HCT116 (cell line): ENCODE results near the gene FCER2. TPM values are rescaled to one million over a fixed set of nuclear protein-coding genes. Genes with fewer than 3 reads are reported as not detected.

Source experiments
- ATAC-seq: fragments of 200-7000 bp; cut with Tn5 transposase; 2 replicates; pipeline ENCODE4 v1.9.1; 2020; ENCODE audit warnings: mild to moderate bottlenecking, moderate library complexity
- BruUV-seq: library from RNA; stranded (reverse); fragments of 400-500 nt; replicated peaks from 2 replicates; lab custom pipeline; 2021; lab: Mats Ljungman, UMichigan
- CTCF ChIA-PET: fragments of 300-600 bp; sonication (Branson Sonifier 250); formaldehyde crosslinking; loops from one replicate; lab custom pipeline; 2021; ENCODE audit warnings: antibody characterized with exemption; lab: Charles Lee
- POLR2A ChIA-PET: fragments of 300-600, 350-600 bp; sonication (Branson Sonifier 250); formaldehyde crosslinking; loops from one replicate; lab custom pipeline; 2021; ENCODE audit warnings: antibody characterized with exemption; lab: Charles Lee
- RAD21 ChIA-PET, 2 experiments: fragments of 300-600 bp; sonication (Branson Sonifier 250); formaldehyde crosslinking; loops; one replicate each; lab custom pipeline; 2023; ENCODE audit warnings: low total read pairs in 2 of 2; ENCODE audit not compliant: uncharacterized antibody in 2 of 2, unreplicated experiment in 2 of 2, low non-redundant PET in 1 of 2; lab: Charles Lee
- DNase-seq: peaks from one replicate; pipeline ENCODE4 v3.0.0-alpha.2; 2010; ENCODE audit warnings: low read depth, low spot score
- H2AFZ ChIP-seq: fragments of 200-600 bp; shearing (Covaris generic), sonication (generic); 2 replicates; pipeline ENCODE4 v1.6.1; 2017; ENCODE audit warnings: low read depth, mixed run types, mixed read lengths, antibody characterized with exemption, low read length; ENCODE audit not compliant: poor library complexity, severe bottlenecking
- H3K27ac ChIP-seq: 2 replicates; pipeline ENCODE4 v1.5.1; 2012; ENCODE audit warnings: low read depth, low read length
- H3K27me3 ChIP-seq: fragments of 200-600 bp; sonication (generic); 2 replicates; pipeline ENCODE4 v1.6.1; 2016; ENCODE audit warnings: mixed run types, low read length, mixed read lengths; ENCODE audit not compliant: insufficient read depth
- H3K36me3 ChIP-seq, 2 experiments: fragments of 200-500 bp in 1 of 2; fragments of 200-600 bp in 1 of 2; sonication (Bioruptor generic) in 1 of 2; sonication (generic) in 1 of 2; 2 replicates each; pipeline versions ENCODE4 v1.5.1 to v1.6.1; 2014 to 2016; ENCODE audit warnings: low read length in 2 of 2, inconsistent platforms in 1 of 2, mixed read lengths in 1 of 2, mixed run types in 1 of 2; ENCODE audit not compliant: insufficient read depth in 2 of 2, control insufficient read depth in 1 of 2
- H3K4me1 ChIP-seq, 2 experiments: fragments of 200-600 bp in 1 of 2; sonication (generic) in 1 of 2; 2 replicates each; pipeline versions ENCODE4 v1.5.1 to v1.6.1; 2012 to 2017; ENCODE audit warnings: low read length in 2 of 2, inconsistent platforms in 1 of 2, mild to moderate bottlenecking in 1 of 2, mixed read lengths in 1 of 2, mixed run types in 1 of 2, moderate library complexity in 1 of 2; ENCODE audit not compliant: insufficient read depth in 2 of 2, control insufficient read depth in 1 of 2
- H3K4me2 ChIP-seq: fragments of 200-600 bp; sonication (generic); 2 replicates; pipeline ENCODE4 v1.6.1; 2017; ENCODE audit warnings: mixed run types, low read length, mixed read lengths
- H3K4me3 ChIP-seq, 2 experiments: fragments of 200-600 bp in 1 of 2; sonication (generic) in 1 of 2; replicated peaks in 1 of 2; 2 replicates each; pipeline ENCODE4 v1.5.1; 2011 to 2016; ENCODE audit warnings: low read length in 2 of 2, control low read depth in 1 of 2, low read depth in 1 of 2, mild to moderate bottlenecking in 1 of 2, mixed read lengths in 1 of 2, mixed run types in 1 of 2
- H3K79me2 ChIP-seq: fragments of 200-600 bp; sonication (generic); 2 replicates; pipeline ENCODE4 v1.6.1; 2017; ENCODE audit warnings: mild to moderate bottlenecking, mixed run types, low read length, moderate library complexity, mixed read lengths; ENCODE audit not compliant: insufficient read depth
- H3K9ac ChIP-seq: fragments of 200-600 bp; sonication (generic); 2 replicates; pipeline ENCODE4 v1.6.1; 2016; ENCODE audit warnings: low read length, mixed read lengths
- H3K9me2 ChIP-seq: fragments of 200-600 bp; sonication (generic), shearing (Covaris generic); 2 replicates; pipeline ENCODE4 v1.6.1; 2017; ENCODE audit warnings: mixed run types, mild to moderate bottlenecking, moderate library complexity; ENCODE audit not compliant: insufficient read depth
- H3K9me3 ChIP-seq, 2 experiments: fragments of 200-500 bp in 1 of 2; fragments of 200-600 bp in 1 of 2; sonication (Bioruptor generic) in 1 of 2; sonication (generic) in 1 of 2; 2 replicates each; pipeline ENCODE4 v1.6.1; 2014 to 2017; ENCODE audit warnings: low read length in 2 of 2, mixed read lengths in 2 of 2, inconsistent platforms in 1 of 2, low read depth in 1 of 2, mild to moderate bottlenecking in 1 of 2, mixed run types in 1 of 2, moderate library complexity in 1 of 2; ENCODE audit not compliant: control insufficient read depth in 1 of 2, insufficient read depth in 1 of 2
- H4K20me1 ChIP-seq: fragments of 200-600 bp; sonication (generic), shearing (Covaris generic); 2 replicates; pipeline ENCODE4 v1.6.1; 2017; ENCODE audit warnings: mixed run types, mild to moderate bottlenecking, moderate library complexity; ENCODE audit not compliant: insufficient read depth
- EZH2phosphoT487 ChIP-seq: fragments of 200-600 bp; IDR thresholded peaks from 2 replicates; pipeline ENCODE4 v1.6.1; 2018; ENCODE audit warnings: antibody characterized with exemption, borderline replicate concordance
- FOSL1 ChIP-seq: IDR thresholded peaks from 2 replicates; pipeline ENCODE4 v1.6.1; 2012; ENCODE audit warnings: low read depth
- POLR2A ChIP-seq: IDR thresholded peaks from 2 replicates; pipeline ENCODE4 v1.7.0; 2011; ENCODE audit warnings: borderline replicate concordance; ENCODE audit not compliant: insufficient read depth, insufficient read length; ENCODE audit errors: extremely low read depth
- POLR2AphosphoS5 ChIP-seq: IDR thresholded peaks from 2 replicates; pipeline ENCODE4 v1.6.1; 2011; ENCODE audit warnings: mild to moderate bottlenecking, low read depth, low read length, moderate library complexity
- SP1 ChIP-seq: IDR thresholded peaks from 2 replicates; pipeline ENCODE4 v1.6.1; 2012; ENCODE audit warnings: low read depth
- TCF7L2 ChIP-seq: IDR thresholded peaks from 2 replicates; pipeline ENCODE4 v1.7.0; 2011; ENCODE audit warnings: borderline replicate concordance, inconsistent platforms; ENCODE audit not compliant: insufficient read depth, insufficient read length; ENCODE audit errors: extremely low read depth
- YY1 ChIP-seq: IDR thresholded peaks from 2 replicates; pipeline ENCODE4 v1.6.1; 2011; ENCODE audit warnings: low read length, low read depth, moderate library complexity, mild to moderate bottlenecking; ENCODE audit not compliant: insufficient replicate concordance; ENCODE audit errors: extremely low read depth
- ZFX ChIP-seq: fragments of 450-650 bp; IDR thresholded peaks from 2 replicates; pipeline ENCODE4 v1.6.1; 2017
- ZNF274 ChIP-seq: fragments of 200-500 bp; sonication (Bioruptor generic); IDR thresholded peaks from 2 replicates; pipeline ENCODE4 v1.6.1; 2014; ENCODE audit warnings: mild to moderate bottlenecking, low read depth, low read length, inconsistent platforms
- intact Hi-C: fragments of 100-400 bp; cut with micrococcal nuclease; formaldehyde crosslinking; loops from 2 replicates; pipeline ENCODE4 v1.10.0; 2022
- total RNA-seq: library from RNA; stranded (reverse); gene quantifications from one replicate; pipeline ENCODE4 v1.2.1, GENCODE V29; 2021; ENCODE audit not compliant: unreplicated experiment
- TF ChIP-seq, protein P1 (sequence below): IDR thresholded peaks from 2 replicates; pipeline ENCODE4 v1.6.1; 2011; ENCODE audit warnings: mild to moderate bottlenecking, low read length, moderate library complexity; ENCODE audit not compliant: insufficient replicate concordance; ENCODE audit errors: extremely low read depth
- TF ChIP-seq, protein P2 (sequence below), 3 experiments: fragments of 200-600 bp in 1 of 3; sonication (generic) in 1 of 3; IDR thresholded peaks in 2 of 3; conservative IDR thresholded peaks in 1 of 3; 2 replicates each; pipeline ENCODE4 v1.5.1; 2012 to 2017; ENCODE audit warnings: low read depth in 2 of 3, low read length in 2 of 3, antibody characterized with exemption in 1 of 3, borderline replicate concordance in 1 of 3, control low read depth in 1 of 3, mild to moderate bottlenecking in 1 of 3, mixed read lengths in 1 of 3, mixed run types in 1 of 3, moderate library complexity in 1 of 3; ENCODE audit not compliant: insufficient read depth in 1 of 3
- TF ChIP-seq, protein P3 (sequence below): IDR thresholded peaks from 2 replicates; pipeline ENCODE4 v1.6.1; 2012

The FCER2 gene
- total RNA-seq, 1 experiment from 2014 or later = 0.20 TPM

DNA sequence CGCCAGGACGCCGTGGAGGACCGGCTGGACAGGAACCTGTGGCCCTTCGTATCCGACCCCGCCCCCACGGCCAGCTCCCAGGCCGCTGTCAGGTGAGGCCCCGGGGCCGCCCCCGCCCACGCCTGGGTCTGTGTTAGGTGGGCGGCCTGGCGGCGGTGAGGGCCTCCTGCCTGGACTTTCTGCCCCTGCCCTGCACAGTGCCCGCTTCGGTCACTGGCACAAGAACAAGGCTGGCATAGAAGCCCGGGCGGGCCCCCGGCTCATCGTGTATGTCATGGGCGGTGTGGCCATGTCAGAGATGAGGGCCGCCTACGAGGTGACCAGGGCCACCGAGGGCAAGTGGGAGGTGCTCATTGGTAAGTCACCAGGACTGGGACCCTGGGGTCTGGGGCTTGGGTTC, 54.8 kb downstream of the FCER2 start:
- H3K9me2 ChIP-seq = no peaks in the 10 kb centered on the region
- intact Hi-C loops = no loop called here
- no peak overlapping the region for H3K9ac ChIP-seq
- H3K9me3 ChIP-seq = no peaks in the 10 kb centered on the region
- ATAC-seq = no peak
- no peak for DNase-seq
- no peaks in the 10 kb centered on the region for H3K79me2 ChIP-seq
- ChIA-PET CTCF (no interaction called here), POLR2A (no interaction called here), RAD21 (no interaction called here)
- no TSS peak for BruUV-seq
- H3K4me1 ChIP-seq = peaks cover 0 to 18% of the 10 kb centered on the region in 2 experiments; a peak in 3 of 4 replicates
- H3K36me3 ChIP-seq = peaks cover 0 to 11% of the 10 kb centered on the region in 2 experiments; a peak in 1 of 4 replicates
- H4K20me1 ChIP-seq = no peaks in the 10 kb centered on the region
- TF ChIP-seq TCF7L2 (no peak), YY1 (no peak), ZNF274 (no peak), EZH2phosphoT487 (no peak), ZFX (no peak), POLR2AphosphoS5 (no peak), FOSL1 (no peak), POLR2A (no peak), SP1 (no peak)
- TF ChIP-seq, protein P1, sequence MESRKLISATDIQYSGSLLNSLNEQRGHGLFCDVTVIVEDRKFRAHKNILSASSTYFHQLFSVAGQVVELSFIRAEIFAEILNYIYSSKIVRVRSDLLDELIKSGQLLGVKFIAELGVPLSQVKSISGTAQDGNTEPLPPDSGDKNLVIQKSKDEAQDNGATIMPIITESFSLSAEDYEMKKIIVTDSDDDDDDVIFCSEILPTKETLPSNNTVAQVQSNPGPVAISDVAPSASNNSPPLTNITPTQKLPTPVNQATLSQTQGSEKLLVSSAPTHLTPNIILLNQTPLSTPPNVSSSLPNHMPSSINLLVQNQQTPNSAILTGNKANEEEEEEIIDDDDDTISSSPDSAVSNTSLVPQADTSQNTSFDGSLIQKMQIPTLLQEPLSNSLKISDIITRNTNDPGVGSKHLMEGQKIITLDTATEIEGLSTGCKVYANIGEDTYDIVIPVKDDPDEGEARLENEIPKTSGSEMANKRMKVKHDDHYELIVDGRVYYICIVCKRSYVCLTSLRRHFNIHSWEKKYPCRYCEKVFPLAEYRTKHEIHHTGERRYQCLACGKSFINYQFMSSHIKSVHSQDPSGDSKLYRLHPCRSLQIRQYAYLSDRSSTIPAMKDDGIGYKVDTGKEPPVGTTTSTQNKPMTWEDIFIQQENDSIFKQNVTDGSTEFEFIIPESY = no peak
- TF ChIP-seq, protein P2, sequence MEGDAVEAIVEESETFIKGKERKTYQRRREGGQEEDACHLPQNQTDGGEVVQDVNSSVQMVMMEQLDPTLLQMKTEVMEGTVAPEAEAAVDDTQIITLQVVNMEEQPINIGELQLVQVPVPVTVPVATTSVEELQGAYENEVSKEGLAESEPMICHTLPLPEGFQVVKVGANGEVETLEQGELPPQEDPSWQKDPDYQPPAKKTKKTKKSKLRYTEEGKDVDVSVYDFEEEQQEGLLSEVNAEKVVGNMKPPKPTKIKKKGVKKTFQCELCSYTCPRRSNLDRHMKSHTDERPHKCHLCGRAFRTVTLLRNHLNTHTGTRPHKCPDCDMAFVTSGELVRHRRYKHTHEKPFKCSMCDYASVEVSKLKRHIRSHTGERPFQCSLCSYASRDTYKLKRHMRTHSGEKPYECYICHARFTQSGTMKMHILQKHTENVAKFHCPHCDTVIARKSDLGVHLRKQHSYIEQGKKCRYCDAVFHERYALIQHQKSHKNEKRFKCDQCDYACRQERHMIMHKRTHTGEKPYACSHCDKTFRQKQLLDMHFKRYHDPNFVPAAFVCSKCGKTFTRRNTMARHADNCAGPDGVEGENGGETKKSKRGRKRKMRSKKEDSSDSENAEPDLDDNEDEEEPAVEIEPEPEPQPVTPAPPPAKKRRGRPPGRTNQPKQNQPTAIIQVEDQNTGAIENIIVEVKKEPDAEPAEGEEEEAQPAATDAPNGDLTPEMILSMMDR (IDR thresholded peaks at IDR 0.05 in 2 of 3, conservative IDR thresholded peaks at IDR 0.05 in 1 of 3; ENCODE audit: borderline replicate concordance in 1 of 3, insufficient read depth in 1 of 3, low read depth in 2 of 3, low read length in 2 of 3) = no peak
- TF ChIP-seq, protein P3, sequence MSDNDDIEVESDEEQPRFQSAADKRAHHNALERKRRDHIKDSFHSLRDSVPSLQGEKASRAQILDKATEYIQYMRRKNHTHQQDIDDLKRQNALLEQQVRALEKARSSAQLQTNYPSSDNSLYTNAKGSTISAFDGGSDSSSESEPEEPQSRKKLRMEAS = no peak
- H3K27ac ChIP-seq = no peak overlapping the region
- H2AFZ ChIP-seq = no peak overlapping the region
- no peak overlapping the region for H3K4me3 ChIP-seq
- H3K27me3 ChIP-seq = no peaks in the 10 kb centered on the region
- H3K4me2 ChIP-seq = no peak overlapping the region
